ENCODE measurements around the gene TCP10L.
"Not testable (repeated sequence)": the region's sequence is repeated elsewhere in the genome, so short reads cannot be mapped to it uniquely, and the experiment has no call there.

TCP10L gene

GRCh38 chr21:32545948-32546441, 39.3 kb downstream of the TCP10L start:
- DNase-seq (ENCODE audit: low read depth), result no peak
- H3K4me3 ChIP-seq (ENCODE audit: low read depth, low read length), result no peak overlapping the region
- no peak for TF ChIP-seq CTCF (IDR thresholded peaks at IDR 0.05; ENCODE audit: control insufficient read depth, extremely low read depth, insufficient read depth)

DNA sequence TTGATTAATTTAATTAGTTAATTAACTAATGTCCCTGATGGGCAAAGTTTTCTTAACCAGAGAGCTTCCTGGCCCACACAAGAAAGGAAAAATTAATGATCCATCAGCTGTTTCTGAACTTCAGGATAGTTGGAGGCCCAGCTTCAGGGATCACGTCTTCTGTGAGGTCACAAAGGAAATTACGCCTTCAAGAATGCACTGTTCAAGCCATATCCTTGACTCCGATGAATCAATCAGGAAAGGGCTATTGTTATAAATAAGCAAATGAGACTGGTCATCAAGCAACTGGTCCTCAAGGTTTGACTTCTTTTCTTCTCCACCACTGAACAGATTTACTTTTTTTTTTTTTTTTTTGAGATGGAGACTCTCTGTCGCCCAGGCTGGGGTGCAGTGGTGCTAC, 40.6 kb downstream of the TCP10L start:
- TF ChIP-seq CTCF (IDR thresholded peaks at IDR 0.05; ENCODE audit: control insufficient read depth, extremely low read depth, insufficient read depth), result no peak
- no peak for DNase-seq (ENCODE audit: low read depth)
- H3K4me3 ChIP-seq (ENCODE audit: low read depth, low read length), result no peak overlapping the region

DNA sequence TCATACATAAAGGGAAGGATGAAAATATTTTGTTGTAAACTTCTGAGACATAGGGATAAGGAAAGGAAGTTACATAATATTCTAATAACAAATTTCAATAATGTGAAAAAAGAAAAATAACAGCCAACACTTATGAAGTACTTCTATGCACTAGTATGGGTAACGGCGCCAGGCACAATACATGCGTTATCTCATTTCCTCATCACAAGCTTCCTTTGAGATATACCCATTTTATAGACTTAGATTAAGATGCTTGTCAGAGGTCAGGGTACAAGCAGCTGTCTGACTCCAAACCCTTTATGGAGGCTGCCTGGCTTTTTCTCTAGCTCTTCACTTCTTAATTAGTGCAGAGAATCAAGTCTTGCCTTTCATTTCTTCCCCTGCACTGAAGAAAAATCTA, 41.3 kb downstream of the TCP10L start:
- no peak overlapping the region for H3K4me3 ChIP-seq (ENCODE audit: low read depth, low read length)
- DNase-seq (ENCODE audit: low read depth), result no peak
- no peak for TF ChIP-seq CTCF (IDR thresholded peaks at IDR 0.05; ENCODE audit: control insufficient read depth, extremely low read depth, insufficient read depth)

DNA sequence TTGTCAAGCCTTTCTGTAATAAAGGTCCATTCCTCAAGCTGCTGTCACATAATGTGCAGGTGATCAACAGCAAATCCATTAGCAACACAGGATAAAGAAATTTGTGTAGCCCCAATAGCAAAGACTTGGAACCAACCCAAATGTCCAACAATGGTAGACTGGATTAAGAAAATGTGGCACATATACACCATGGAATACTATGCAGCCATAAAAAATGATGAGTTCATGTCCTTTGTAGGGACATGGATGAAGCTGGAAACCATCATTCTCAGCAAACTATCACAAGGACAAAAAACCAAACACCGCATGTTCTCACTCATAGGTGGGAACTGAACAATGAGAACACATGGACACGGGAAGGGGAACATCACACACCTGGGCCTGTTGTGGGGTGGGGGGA, 42.3 kb downstream of the TCP10L start:
- not testable (repeated sequence) for DNase-seq (ENCODE audit: low read depth); H3K4me3 ChIP-seq (ENCODE audit: low read depth, low read length)

DNA sequence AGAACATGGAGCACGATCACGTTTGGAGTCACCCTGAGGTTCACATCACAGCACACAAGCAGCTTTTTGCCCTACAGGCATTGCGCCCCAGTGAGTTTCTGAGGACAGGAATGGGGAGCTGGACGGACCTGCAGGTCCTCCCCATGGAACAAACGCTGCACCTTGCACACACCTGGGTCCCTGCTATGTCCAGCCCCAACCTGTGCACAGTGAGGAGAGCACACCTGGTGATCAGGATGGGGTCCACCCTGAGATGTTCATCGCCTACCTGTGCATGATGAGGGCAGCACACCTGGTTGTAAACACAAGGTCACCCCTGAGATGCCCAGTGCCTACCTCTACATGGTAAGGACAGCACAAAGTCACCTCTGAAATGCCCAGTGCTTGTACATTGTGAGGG, 45.9 kb downstream of the TCP10L start:
- DNase-seq (ENCODE audit: low read depth), result no peak
- no peak for TF ChIP-seq CTCF (IDR thresholded peaks at IDR 0.05; ENCODE audit: control insufficient read depth, extremely low read depth, insufficient read depth)

GRCh38 chr21:32538147-32538792, 47.1 kb downstream of the TCP10L start:
- no peak for TF ChIP-seq CTCF (IDR thresholded peaks at IDR 0.05; ENCODE audit: control insufficient read depth, extremely low read depth, insufficient read depth)
- no peak overlapping the region for H3K4me3 ChIP-seq (ENCODE audit: low read depth, low read length)
- DNase-seq (ENCODE audit: low read depth), result no peak

More for the DNA sequence above, 45.9 kb downstream of the TCP10L start:
- H3K4me3 ChIP-seq (ENCODE audit: low read depth, low read length), result no peak overlapping the region

DNA sequence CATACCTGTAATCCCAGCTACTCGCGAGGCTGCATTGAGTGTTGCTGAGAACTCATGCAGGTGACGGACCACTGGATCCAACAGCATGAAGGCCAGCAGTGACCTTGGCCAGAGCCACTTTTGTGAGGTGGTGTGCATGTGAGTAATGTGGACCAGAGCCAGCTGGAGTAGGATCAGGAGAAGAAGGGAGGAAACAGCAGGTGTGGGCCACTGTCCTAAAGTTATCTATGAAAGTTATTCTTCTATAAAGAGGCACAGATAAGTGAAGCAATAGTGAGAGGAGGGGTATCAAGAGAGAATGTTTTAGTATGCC, 47.8 kb downstream of the TCP10L start:
- H3K4me3 ChIP-seq (ENCODE audit: low read depth, low read length), result no peak overlapping the region
- DNase-seq (ENCODE audit: low read depth), result no peak
- TF ChIP-seq CTCF (IDR thresholded peaks at IDR 0.05; ENCODE audit: control insufficient read depth, extremely low read depth, insufficient read depth), result no peak
